H1 (cell line): ENCODE results near the gene TRAF3IP3. TPM values are rescaled to one million over a fixed set of nuclear protein-coding genes. Genes with fewer than 3 reads are reported as not detected.

Experiments used
- HDAC6 ChIP-seq: IDR thresholded peaks from one replicate; pipeline ENCODE4 v1.7.1; 2012; ENCODE audit warnings: low read depth, mild to moderate bottlenecking, inconsistent platforms, low read length, moderate library complexity
- SAP30 ChIP-seq: fragments of 300-600 bp; sonication (generic); IDR thresholded peaks from 2 replicates; pipeline ENCODE4 v1.7.1; 2012; ENCODE audit warnings: low read length, moderate library complexity, mild to moderate bottlenecking, inconsistent platforms; ENCODE audit not compliant: insufficient read depth, insufficient replicate concordance
- SP2 ChIP-seq: IDR thresholded peaks from 2 replicates; pipeline ENCODE4 v1.6.1; 2012; ENCODE audit warnings: mild to moderate bottlenecking, low read length, inconsistent platforms
- polyA plus RNA-seq, 7 experiments: library from polyadenylated mRNA; depleted of rRNA in 3 of 7; stranded (reverse) in 5 of 7; unstranded in 2 of 7; fragments of >200 nt in 5 of 7; fragments of 200-250 nt in 2 of 7; gene quantifications; 1 replicate in 5 of 7; 2 replicates in 1 of 7; 4 replicates in 1 of 7; pipeline versions ENCODE4 v1.2.1 to v1.2.3, GENCODE V29; 2011 to 2013; ENCODE audit warnings: missing spikeins in 2 of 7, mixed read lengths in 2 of 7
- total RNA-seq: library from RNA; stranded (reverse); fragmentation: NEBNext Ultra II Directional; extraction: Animal tissue kit (Norgen Biotek cat#: 25700); gene quantifications from 2 replicates; pipeline ENCODE4 v1.2.1, GENCODE V29; 2021

The TRAF3IP3 gene
- total and polyA plus RNA-seq, 2 of the 8 experiments (the other 6 are each of a cell fraction or from before 2014, with no cell fraction given), result not detected

GRCh38 chr1:209770636-209771415 lies 15.0 kb downstream of the TRAF3IP3 start (continued):
- TF ChIP-seq SP2 (no peak), HDAC6 (no peak), SAP30 (no peak)
